ENCODE data around the gene CFAP141.

Gene CFAP141

GRCh38 chr1:154171223-154171583 is 34.9 kb downstream of the CFAP141 start:
- no peak for DNase-seq (ENCODE audit: low spot score)

- DNase-seq (ENCODE audit: low spot score), result no peak
Measured at GRCh38 chr1:154170547-154171222, 35.4 kb downstream of the CFAP141 start.

GRCh38 chr1:154167461-154167860 is 38.7 kb downstream of the CFAP141 start:
- DNase-seq (ENCODE audit: low spot score), result no peak

- DNase-seq (ENCODE audit: low spot score), result no peak
Measured at GRCh38 chr1:154166207-154166606, 39.9 kb downstream of the CFAP141 start.

GRCh38 chr1:154159554-154159953 is 46.6 kb downstream of the CFAP141 start:
- DNase-seq (ENCODE audit: low spot score), result no peak

- DNase-seq (ENCODE audit: low spot score), result no peak
Measured at GRCh38 chr1:154158307-154159125, 47.6 kb downstream of the CFAP141 start.

GRCh38 chr1:154157520-154158306 is 48.4 kb downstream of the CFAP141 start:
- DNase-seq (ENCODE audit: low spot score), result no peak

GRCh38 chr1:154155251-154155650 is 50.9 kb downstream of the CFAP141 start:
- DNase-seq (ENCODE audit: low spot score), result peak; percentile 49

- DNase-seq (ENCODE audit: low spot score), result peak; percentile 63
Measured at GRCh38 chr1:154154534-154155191, 51.5 kb downstream of the CFAP141 start, which contains the start of gene NUP210L. TSS of gene NUP210L (minus strand) at chr1:154155073.

- no peak for DNase-seq (ENCODE audit: low spot score)
Measured at GRCh38 chr1:154154053-154154452, 52.1 kb downstream of the CFAP141 start.

- no peak for DNase-seq (ENCODE audit: low spot score)
Measured at GRCh38 chr1:154151311-154151710, 54.8 kb downstream of the CFAP141 start.
